ENCODE data around the gene TCFL5. TPM values are rescaled to one million over a fixed set of nuclear protein-coding genes. Genes with fewer than 3 reads are reported as not detected.

Gene TCFL5
- total RNA-seq, 1 experiment from 2014 or later: 10.8 TPM

GRCh38 chr20:62815066-62815991 is 46.3 kb downstream of the TCFL5 start:
- Mint-ChIP-seq H3K36me3 (ENCODE audit: insufficient read depth, unreplicated experiment) (peaks cover 20% of the 10 kb centered on the region), H3K27me3 (ENCODE audit: insufficient read depth, unreplicated experiment) (no peaks in the 10 kb centered on the region), H3K4me3 (ENCODE audit: unreplicated experiment) (no peak overlapping the region), H3K9me3 (ENCODE audit: unreplicated experiment) (no peaks in the 10 kb centered on the region), H3K4me1 (ENCODE audit: insufficient read depth, unreplicated experiment) (peaks cover 7% of the 10 kb centered on the region), H3K27ac (ENCODE audit: low read depth, unreplicated experiment) (no peak overlapping the region)
- POLR2A ChIA-PET: interaction anchor here (0.6 to 1.8 kb wide), 4 partner anchors 17 to 33 kb away, joined by 3 to 7 read pairs (median 4); no protein-coding TSS in a partner anchor
- TF ChIP-seq, protein P1, sequence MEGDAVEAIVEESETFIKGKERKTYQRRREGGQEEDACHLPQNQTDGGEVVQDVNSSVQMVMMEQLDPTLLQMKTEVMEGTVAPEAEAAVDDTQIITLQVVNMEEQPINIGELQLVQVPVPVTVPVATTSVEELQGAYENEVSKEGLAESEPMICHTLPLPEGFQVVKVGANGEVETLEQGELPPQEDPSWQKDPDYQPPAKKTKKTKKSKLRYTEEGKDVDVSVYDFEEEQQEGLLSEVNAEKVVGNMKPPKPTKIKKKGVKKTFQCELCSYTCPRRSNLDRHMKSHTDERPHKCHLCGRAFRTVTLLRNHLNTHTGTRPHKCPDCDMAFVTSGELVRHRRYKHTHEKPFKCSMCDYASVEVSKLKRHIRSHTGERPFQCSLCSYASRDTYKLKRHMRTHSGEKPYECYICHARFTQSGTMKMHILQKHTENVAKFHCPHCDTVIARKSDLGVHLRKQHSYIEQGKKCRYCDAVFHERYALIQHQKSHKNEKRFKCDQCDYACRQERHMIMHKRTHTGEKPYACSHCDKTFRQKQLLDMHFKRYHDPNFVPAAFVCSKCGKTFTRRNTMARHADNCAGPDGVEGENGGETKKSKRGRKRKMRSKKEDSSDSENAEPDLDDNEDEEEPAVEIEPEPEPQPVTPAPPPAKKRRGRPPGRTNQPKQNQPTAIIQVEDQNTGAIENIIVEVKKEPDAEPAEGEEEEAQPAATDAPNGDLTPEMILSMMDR (IDR thresholded peaks at IDR 0.05; ENCODE audit: unreplicated experiment): no peak
- BruUV-seq (replicated peaks): no TSS peak
- CTCF ChIA-PET: interaction anchor here (1.7 kb wide), 1 partner anchor 10 kb away, joined by 5 read pairs; no protein-coding TSS in a partner anchor
- intact Hi-C loops (cut with micrococcal nuclease): no loop called here
- DNase-seq (ENCODE audit: unreplicated experiment): peak; percentile 36

DNA sequence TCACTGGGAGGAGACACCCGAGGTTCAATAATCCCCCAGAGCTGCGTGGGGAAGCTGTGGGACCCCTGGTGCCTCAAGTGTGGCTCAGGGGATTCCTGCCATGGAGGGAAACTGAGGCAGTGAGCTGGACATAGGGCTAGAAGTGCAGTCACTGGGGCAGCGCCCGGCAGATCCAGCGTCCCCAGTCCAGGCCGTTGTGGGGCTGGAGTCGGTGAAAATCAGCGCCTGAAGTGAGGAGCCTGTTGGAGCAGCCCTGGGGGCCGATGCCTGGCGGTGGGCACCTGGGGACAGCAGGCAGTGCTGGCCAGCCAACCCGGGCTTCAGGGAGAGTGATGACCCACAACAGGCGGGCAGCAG is 46.9 kb downstream of the TCFL5 start:
- Mint-ChIP-seq H3K4me3 (ENCODE audit: unreplicated experiment) (no peak overlapping the region), H3K27ac (ENCODE audit: low read depth, unreplicated experiment) (no peak overlapping the region), H3K36me3 (ENCODE audit: insufficient read depth, unreplicated experiment) (peaks cover 25% of the 10 kb centered on the region), H3K27me3 (ENCODE audit: insufficient read depth, unreplicated experiment) (no peaks in the 10 kb centered on the region), H3K9me3 (ENCODE audit: unreplicated experiment) (no peaks in the 10 kb centered on the region), H3K4me1 (ENCODE audit: insufficient read depth, unreplicated experiment) (peaks cover 7% of the 10 kb centered on the region)
- intact Hi-C loops (cut with micrococcal nuclease): no loop called here
- no peak for DNase-seq (ENCODE audit: unreplicated experiment)
- ChIA-PET CTCF (interaction anchor here (1.7 kb wide), 1 partner anchor 9 kb away, joined by 5 read pairs; no protein-coding TSS in a partner anchor), POLR2A (interaction anchor here (0.6 to 1.2 kb wide), 3 partner anchors 9 to 34 kb away, joined by 3 to 4 read pairs (median 3); no protein-coding TSS in a partner anchor)
- TSS peak; percentile 23 for BruUV-seq (replicated peaks)
- TF ChIP-seq, protein P1 (IDR thresholded peaks at IDR 0.05; ENCODE audit: unreplicated experiment): no peak

GRCh38 chr20:62814060-62814708 is 47.4 kb downstream of the TCFL5 start:
- no TSS peak for BruUV-seq (replicated peaks)
- TF ChIP-seq, protein P1 (IDR thresholded peaks at IDR 0.05; ENCODE audit: unreplicated experiment): no peak
- Mint-ChIP-seq H3K4me3 (ENCODE audit: unreplicated experiment) (no peak overlapping the region), H3K27ac (ENCODE audit: low read depth, unreplicated experiment) (no peak overlapping the region), H3K4me1 (ENCODE audit: insufficient read depth, unreplicated experiment) (peaks cover 7% of the 10 kb centered on the region), H3K9me3 (ENCODE audit: unreplicated experiment) (no peaks in the 10 kb centered on the region), H3K36me3 (ENCODE audit: insufficient read depth, unreplicated experiment) (peaks cover 26% of the 10 kb centered on the region), H3K27me3 (ENCODE audit: insufficient read depth, unreplicated experiment) (no peaks in the 10 kb centered on the region)
- ChIA-PET POLR2A (interaction anchor here (0.8 to 1.2 kb wide), 3 partner anchors 9 to 20 kb away, joined by 3 read pairs; no protein-coding TSS in a partner anchor), CTCF (no interaction called here)
- DNase-seq (ENCODE audit: unreplicated experiment): no peak
- intact Hi-C loops (cut with micrococcal nuclease): no loop called here

DNA sequence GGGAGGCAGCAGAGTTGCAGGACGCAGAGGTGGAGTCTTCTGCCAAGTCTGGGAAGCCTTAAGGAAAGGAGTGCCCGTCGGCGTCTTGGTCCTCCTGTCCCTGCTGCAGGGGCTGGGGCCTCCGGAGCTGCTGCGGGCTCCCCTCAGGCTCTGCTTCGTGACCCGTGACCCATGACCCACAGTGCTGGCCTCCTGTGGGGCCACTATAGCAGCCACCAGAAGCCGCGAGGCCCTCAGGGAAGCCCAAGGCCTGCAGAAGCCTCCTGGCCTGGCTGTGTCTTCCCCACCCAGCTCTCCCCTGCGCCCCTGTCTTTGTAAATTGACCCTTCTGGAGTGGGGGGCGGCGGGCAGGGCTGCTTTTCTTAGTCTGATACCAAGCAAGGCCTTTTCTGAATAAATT is 48.0 kb downstream of the TCFL5 start:
- peaks cover 4% of the 10 kb centered on the region for H3K4me1 Mint-ChIP-seq (ENCODE audit: insufficient read depth, unreplicated experiment)
- H3K4me3 Mint-ChIP-seq (ENCODE audit: unreplicated experiment): no peak overlapping the region
- BruUV-seq (replicated peaks): no TSS peak
- peaks cover 32% of the 10 kb centered on the region for H3K36me3 Mint-ChIP-seq (ENCODE audit: insufficient read depth, unreplicated experiment)
- no peak overlapping the region for H3K27ac Mint-ChIP-seq (ENCODE audit: low read depth, unreplicated experiment)
- no peaks in the 10 kb centered on the region for H3K9me3 Mint-ChIP-seq (ENCODE audit: unreplicated experiment)
- no peak for DNase-seq (ENCODE audit: unreplicated experiment)
- CTCF ChIA-PET: no interaction called here
- H3K27me3 Mint-ChIP-seq (ENCODE audit: insufficient read depth, unreplicated experiment): no peaks in the 10 kb centered on the region
- intact Hi-C loops (cut with micrococcal nuclease): no loop called here
- POLR2A ChIA-PET: interaction anchor here (0.8 to 1.2 kb wide), 2 partner anchors 8 to 11 kb away, joined by 3 read pairs; no protein-coding TSS in a partner anchor
- TF ChIP-seq, protein P1 (IDR thresholded peaks at IDR 0.05; ENCODE audit: unreplicated experiment): no peak

All from MCF 10A (cell line).